H54 (cell line): Measurements from ENCODE around the gene RBMS3.
A peak's percentile ranks its signal among the peaks of the same experiment; 100 is the strongest.

Experiments
- DNase-seq: peaks from one replicate; pipeline ENCODE4 v3.0.0; 2011; ENCODE audit warnings: low spot score, mixed read lengths; ENCODE audit not compliant: insufficient read length
- FAIRE-seq: peaks from 3 replicates; lab custom pipeline; 2011; peaks lifted over from hg19 to GRCh38; lab: Jason Lieb, UNC
- POLR2A ChIP-seq: IDR thresholded peaks from 2 replicates; pipeline ENCODE4 v1.6.1; 2011; ENCODE audit warnings: low read depth, mild to moderate bottlenecking, low read length

Gene RBMS3

DNA sequence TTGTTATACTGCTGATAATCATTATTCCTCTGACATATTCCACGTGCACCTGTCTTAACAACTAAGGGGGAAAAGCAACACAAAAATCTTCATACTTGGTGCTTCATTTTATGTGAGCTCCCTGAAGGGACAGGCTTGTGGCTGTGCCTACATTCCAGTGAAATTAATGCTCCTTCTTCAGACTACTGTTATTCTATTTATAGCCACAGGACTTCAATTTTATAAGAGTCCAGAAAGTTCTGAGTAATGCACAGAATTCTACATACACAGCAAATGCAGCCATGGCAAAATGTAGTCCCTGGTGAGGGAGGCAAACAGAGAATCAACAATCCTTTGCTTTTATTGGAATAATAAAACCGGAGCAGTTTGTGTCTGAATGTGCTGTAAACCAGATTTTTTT, 417.1 kb downstream of the RBMS3 start:
- DNase-seq = no peak
- no peak for TF ChIP-seq POLR2A
- FAIRE-seq = peak; percentile 62

DNA sequence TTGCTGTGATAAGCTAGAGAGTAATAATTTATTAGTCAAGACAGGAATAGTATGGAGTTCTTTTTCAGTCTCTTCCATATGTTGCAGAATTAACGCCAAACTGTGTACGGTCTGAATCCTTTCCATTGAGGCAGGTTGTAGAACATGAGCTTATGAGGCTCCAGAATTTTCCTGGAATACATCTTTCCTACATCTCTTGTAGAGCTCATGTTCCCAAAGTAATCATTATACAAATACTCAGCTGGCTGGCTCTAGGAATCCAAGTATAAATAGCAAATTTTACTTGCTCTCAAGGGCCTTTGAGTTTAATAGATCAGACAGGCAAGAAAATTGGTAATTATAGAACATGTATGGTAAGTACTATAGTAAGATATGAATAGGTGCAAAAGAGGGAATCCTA, 419.4 kb downstream of the RBMS3 start:
- TF ChIP-seq POLR2A = no peak
- FAIRE-seq (no peak), DNase-seq (no peak)

DNA sequence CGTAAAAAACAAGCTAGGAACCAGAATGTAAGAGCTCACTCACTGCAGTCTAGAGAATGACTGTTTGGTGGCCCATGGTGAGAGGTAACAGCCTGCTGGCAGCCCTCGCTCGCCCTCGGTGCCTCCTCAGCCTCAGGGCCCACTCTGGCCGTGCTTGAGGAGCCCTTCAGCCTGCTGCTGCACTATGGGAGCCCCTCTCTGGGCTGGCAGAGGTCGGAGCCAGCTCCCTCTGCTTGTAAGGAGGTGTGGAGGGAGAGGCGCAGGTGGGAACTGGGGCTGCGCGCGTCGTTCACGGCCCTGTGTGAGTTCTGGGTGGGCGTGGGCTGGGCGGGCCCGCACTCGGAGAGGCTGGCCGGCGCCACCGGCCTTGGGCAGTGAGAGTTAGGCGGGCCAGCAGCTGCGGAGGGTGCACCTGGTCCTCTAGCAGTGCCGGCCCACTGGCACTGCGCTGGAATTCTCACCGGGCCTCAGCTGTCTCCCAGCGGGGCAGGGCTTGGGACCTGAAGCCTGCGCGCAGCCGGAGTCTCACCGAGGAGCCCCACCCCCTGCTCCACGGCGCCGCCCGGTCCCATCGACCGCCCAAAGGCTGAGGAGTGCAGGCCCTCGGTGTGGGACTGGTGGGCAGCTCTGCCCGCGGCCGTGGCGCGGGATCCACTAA, 420.6 kb downstream of the RBMS3 start:
- TF ChIP-seq POLR2A = no peak

DNA sequence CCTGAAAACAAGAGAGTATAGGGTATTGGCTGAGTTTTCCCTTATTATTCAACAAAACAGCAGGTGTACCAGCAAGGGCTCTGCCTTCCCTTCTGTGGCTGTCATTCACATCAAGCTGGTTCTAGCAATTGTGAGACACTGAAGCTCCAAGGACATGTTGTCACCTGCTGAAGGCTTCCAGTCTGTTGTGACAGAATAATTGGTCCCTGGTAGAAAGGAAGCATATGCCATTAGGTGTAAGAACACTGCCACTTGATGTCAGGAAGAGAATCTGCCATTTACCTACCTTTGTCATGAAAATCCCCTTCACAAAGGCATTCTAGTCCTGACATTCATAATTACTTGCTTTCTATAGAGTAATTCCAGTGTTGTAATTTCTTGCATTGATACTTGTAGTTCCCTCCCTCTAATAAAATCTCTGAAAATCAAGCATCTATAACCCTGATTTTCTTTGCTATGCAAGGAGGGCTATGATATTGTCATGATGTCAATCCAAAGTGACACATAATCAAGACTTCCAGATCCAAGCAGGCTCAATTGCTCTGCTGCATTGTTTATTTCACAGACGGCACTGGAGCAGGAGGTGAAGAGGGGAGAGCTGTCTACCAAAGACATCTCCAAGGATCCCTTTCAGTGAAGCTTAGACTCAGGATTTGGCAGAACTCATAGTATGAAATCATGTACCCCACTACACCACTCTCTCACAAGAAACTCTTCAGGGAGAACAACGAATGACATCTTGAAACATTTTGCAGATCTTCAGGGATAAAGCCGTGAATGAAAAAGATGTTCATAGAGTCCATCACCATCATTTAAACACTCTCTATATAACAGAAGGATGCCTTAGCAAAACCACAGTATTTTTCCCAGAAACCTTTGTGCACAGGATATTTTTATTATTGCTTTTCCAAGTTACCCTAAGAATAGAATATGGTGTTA, 425.3 kb downstream of the RBMS3 start:
- no peak for TF ChIP-seq POLR2A
- DNase-seq (no peak), FAIRE-seq (peak; percentile 41)

More for the DNA sequence above, 420.6 kb downstream of the RBMS3 start:
- no peak for FAIRE-seq
- no peak for DNase-seq

DNA sequence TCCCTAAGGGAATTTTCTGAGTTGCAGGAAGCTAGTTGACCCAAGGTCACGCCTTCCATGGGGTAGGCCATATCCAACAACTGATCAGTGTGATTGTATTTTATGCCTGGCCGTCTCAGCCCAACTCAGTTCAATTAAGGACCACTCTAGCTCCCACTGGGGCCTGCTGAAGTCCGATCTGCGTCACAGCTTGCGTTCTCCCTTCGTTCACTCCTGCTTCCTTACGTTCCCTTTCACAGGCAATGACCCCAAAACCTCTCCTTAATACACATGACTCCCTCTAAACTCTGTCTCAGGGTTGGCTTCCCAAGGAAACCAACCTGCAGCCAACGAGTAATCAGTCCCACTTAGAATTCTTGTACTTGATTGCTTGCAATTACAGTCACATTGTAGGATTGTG, 428.0 kb downstream of the RBMS3 start:
- FAIRE-seq = no peak
- DNase-seq = no peak
- TF ChIP-seq POLR2A = no peak

DNA sequence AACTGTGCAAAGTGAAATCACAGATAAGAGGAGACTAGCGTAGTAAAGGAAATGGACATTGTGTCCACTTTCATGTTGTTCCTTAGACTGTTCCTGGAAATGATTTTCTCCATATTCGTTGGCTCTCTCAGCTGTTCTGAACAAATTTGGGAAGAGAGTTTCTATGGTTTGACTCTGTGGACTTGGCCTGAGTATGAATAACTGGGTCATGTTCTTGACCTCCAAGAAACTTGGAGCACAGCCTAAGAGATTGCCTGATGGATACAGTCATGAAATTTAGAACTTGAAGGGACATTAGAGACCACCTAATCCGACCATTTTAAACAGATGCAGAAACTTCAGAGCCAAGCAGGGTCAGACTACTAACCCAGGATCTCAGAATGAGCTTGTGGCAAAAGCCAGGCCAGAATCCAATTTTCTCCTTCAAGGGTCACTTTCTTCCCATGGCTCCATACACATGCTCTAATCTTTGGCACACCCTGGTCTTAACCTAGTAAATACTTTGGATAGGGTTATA, 430.4 kb downstream of the RBMS3 start:
- no peak for TF ChIP-seq POLR2A
- DNase-seq (no peak), FAIRE-seq (no peak)

DNA sequence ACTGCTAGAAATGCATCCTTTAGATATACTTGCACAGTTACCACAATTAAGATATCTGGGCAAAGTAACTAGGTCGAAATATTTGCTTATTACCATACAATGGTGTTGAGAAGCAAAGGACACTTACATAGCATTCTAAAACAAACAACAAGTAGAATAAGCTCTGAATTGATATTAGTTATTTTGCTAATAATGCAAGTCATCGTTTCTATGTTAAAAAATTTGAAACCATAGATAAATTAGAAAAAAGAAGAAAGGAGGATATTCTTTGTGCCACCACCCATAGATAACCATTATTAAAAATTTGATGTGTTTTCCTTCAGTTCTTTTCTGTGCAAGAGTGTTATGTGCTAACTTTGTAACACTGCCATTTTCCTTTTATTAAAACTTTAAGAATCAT, 435.3 kb downstream of the RBMS3 start:
- FAIRE-seq (no peak), DNase-seq (no peak)
- no peak for TF ChIP-seq POLR2A

DNA sequence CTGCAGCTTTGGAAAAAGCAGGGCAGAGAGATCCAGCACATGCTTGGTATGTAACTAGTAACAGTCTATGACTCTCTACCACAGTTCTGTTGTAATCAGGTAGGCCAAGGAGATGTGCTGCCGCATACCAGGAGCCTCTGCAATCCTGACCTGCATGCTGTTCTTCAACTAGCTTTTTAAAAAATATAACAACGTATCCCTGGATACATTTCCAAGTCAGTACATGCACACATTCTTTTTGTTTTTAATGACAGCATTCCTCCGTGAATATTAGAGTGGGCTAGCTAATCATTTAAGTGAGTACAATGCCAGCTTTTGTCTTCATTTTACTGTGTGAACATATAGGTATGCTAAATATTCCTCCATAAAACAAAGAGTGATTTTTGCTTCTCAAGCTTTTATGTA, 437.8 kb downstream of the RBMS3 start:
- DNase-seq (no peak), FAIRE-seq (peak; percentile 20)
- no peak for TF ChIP-seq POLR2A

DNA sequence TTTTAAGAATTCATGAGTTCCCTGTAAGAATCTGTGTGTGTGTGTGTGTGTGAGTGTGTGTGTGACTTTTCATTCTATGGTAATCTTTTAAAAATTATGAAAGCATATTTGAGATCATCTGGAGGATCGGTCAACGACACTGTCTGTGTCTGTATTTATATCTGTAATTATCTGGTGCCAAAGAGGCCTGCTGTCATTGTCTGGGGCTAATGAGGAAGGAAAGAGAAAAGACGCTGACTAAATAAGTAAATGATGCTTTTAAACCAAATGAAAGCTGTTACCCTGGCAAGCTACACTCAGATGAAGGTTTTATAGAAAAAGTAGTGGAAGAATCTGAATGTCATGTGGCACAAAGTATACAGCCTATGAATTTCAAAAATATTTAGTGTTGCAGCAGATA, 439.8 kb downstream of the RBMS3 start:
- no peak for FAIRE-seq
- TF ChIP-seq POLR2A = no peak
- no peak for DNase-seq

DNA sequence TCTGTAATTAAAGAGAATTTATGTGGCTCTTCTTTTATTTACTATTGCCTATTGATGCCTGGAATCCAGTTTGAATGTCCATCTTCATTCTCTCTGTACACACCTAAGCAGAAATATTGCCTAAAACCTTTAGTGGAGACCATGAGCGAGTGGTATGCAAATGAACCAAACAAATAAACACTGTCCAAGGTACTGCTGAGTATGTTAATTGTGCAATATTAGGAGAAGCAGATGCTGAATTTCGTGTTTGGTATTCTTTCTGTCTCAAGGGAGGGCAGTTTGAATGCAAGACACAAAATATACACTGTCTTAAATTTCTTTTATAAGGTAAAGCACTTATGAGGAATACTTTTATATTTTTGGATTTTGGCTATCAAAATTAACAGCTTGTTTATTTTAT, 440.9 kb downstream of the RBMS3 start:
- no peak for DNase-seq
- no peak for FAIRE-seq
- no peak for TF ChIP-seq POLR2A

DNA sequence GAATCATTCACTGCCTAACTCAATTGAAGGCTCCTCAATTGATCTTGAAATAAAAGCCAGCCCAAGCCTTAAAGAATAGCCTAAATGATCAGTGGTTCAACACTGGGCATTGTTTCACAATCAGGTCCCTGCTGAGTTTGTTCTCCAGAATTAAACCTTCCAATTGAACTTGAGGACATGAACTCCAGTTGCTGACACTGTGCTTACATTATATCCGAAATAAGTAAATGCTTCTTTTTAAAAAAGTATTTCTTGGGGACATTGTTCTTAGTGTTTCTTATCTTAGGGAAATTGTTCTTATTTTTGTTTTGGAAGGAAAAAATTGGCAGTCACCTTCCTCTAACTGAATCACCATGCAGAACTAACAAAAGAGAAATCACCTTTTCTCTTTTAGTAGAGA, 450.2 kb downstream of the RBMS3 start:
- FAIRE-seq = no peak
- no peak for TF ChIP-seq POLR2A
- DNase-seq = no peak

DNA sequence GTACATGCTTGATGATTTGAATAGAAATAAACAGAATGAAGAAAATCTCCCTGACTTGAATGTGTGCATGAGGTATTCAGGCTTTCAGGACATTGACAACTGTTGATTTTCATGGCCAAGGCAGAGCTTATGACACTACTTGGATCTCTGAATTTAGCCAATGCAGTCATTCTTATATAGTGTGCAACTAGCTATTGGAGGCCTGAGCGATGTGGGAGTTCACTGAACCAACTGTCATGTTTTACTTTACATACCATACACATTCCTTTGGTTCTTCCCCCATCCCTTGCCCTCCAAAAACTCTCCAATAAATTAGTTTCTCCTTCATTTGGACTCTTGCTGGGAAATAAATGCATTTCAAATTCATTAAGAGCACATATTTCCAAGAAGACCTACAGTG, 460.4 kb downstream of the RBMS3 start:
- FAIRE-seq (no peak), DNase-seq (no peak)
- TF ChIP-seq POLR2A = no peak

DNA sequence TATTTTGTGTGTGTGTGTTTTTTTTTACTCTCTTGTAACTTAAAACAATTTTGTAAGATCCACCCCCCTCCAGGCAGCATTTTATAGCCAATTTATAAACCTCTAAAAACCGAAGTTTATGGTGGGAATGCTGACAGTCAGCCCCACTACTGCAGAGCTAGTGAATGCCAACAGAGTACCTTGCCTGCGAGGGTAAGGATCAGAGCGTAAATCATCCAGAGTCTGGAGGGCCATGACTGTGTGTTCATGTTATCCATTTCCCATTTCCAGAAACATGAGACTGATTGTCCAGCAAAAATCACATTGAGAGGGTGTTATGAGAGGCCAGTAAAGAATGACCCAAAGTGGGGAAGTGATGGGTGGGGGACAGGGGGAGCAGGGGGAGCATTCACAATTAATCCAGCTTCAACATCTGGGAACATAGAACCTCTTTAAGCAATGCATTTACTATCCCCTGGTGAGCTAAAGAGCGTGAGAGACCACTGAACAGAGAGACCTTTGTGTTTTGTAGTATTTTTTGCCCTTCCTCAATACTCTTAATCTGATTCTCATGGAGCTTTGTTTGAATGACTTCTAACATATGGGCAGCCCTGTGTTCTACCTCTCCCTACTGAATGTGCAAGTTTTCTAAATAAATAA, 464.5 kb downstream of the RBMS3 start:
- FAIRE-seq = no peak
- TF ChIP-seq POLR2A = no peak
- DNase-seq = no peak
